H9 (cell line): ENCODE data around the gene RBFOX1. TPM values are rescaled to one million over a fixed set of nuclear protein-coding genes. Genes with fewer than 3 reads are reported as not detected.

Source experiments
- DNase-seq: peaks from one replicate; pipeline ENCODE4 v3.0.0-alpha.2; 2017
- H2AFZ ChIP-seq: one replicate; pipeline ENCODE4 v1.6.1; 2013; ENCODE audit warnings: mild to moderate bottlenecking, low read length, control low read depth, moderate library complexity
- H2AK5ac ChIP-seq: 2 replicates; pipeline ENCODE4 v1.6.1; 2013; ENCODE audit warnings: low read length, control low read depth, mixed read lengths; ENCODE audit not compliant: insufficient read length
- H2BK120ac ChIP-seq: one replicate; pipeline ENCODE4 v1.6.1; 2013; ENCODE audit warnings: low read depth, mild to moderate bottlenecking, low read length, control low read depth, inconsistent platforms; ENCODE audit not compliant: poor library complexity, severe bottlenecking
- H2BK12ac ChIP-seq: 2 replicates; pipeline ENCODE4 v1.6.1; 2013; ENCODE audit warnings: low read length, control low read depth, mixed read lengths, low read depth; ENCODE audit not compliant: insufficient read length
- H2BK15ac ChIP-seq: 2 replicates; pipeline ENCODE4 v1.6.1; 2013; ENCODE audit warnings: low read depth, low read length, control low read depth
- H2BK20ac ChIP-seq: one replicate; pipeline ENCODE4 v1.6.1; 2013; ENCODE audit warnings: low read depth, mild to moderate bottlenecking, low read length, control low read depth, inconsistent platforms; ENCODE audit not compliant: poor library complexity, severe bottlenecking
- H2BK5ac ChIP-seq: 2 replicates; pipeline ENCODE4 v1.6.1; 2013; ENCODE audit warnings: low read length, control low read depth, mixed read lengths; ENCODE audit not compliant: insufficient read length
- H3K14ac ChIP-seq: 2 replicates; pipeline ENCODE4 v1.6.1; 2013; ENCODE audit warnings: low read length, control low read depth; ENCODE audit not compliant: insufficient read depth
- H3K18ac ChIP-seq: 2 replicates; pipeline ENCODE4 v1.6.1; 2013; ENCODE audit warnings: low read depth, mild to moderate bottlenecking, mixed read lengths, low read length, control low read depth; ENCODE audit not compliant: insufficient read length
- H3K23ac ChIP-seq: 2 replicates; pipeline ENCODE4 v1.6.1; 2013; ENCODE audit warnings: low read length, control low read depth, mixed read lengths, low read depth; ENCODE audit not compliant: insufficient read length
- H3K23me2 ChIP-seq: 2 replicates; pipeline ENCODE4 v1.6.1; 2013; ENCODE audit warnings: low read depth, mild to moderate bottlenecking, mixed read lengths, low read length, control low read depth; ENCODE audit not compliant: insufficient read length, poor library complexity, severe bottlenecking
- H3K27ac ChIP-seq: 2 replicates; pipeline ENCODE4 v1.5.1; 2013; ENCODE audit warnings: low read length, control low read depth, mixed read lengths, low read depth; ENCODE audit not compliant: insufficient read length
- H3K27me3 ChIP-seq: 2 replicates; pipeline ENCODE4 v1.6.1; 2013; ENCODE audit warnings: low read length, control low read depth, inconsistent platforms; ENCODE audit not compliant: insufficient read depth
- H3K4ac ChIP-seq: 2 replicates; pipeline ENCODE4 v1.6.1; 2013; ENCODE audit warnings: low read depth, mild to moderate bottlenecking, control low read depth, inconsistent platforms, low read length, moderate library complexity
- H3K4me1 ChIP-seq: 2 replicates; pipeline ENCODE4 v1.6.1; 2013; ENCODE audit warnings: low read length, control low read depth, inconsistent platforms; ENCODE audit not compliant: insufficient read depth
- H3K4me2 ChIP-seq: 2 replicates; pipeline ENCODE4 v1.6.1; 2013; ENCODE audit warnings: low read length, control low read depth, mixed read lengths; ENCODE audit not compliant: insufficient read length, insufficient read depth
- H3K56ac ChIP-seq: 2 replicates; pipeline ENCODE4 v1.6.1; 2013; ENCODE audit warnings: low read depth, mild to moderate bottlenecking, mixed read lengths, low read length, control low read depth; ENCODE audit not compliant: insufficient read length
- H3K79me1 ChIP-seq: 2 replicates; pipeline ENCODE4 v1.6.1; 2013; ENCODE audit warnings: low read depth, mild to moderate bottlenecking, moderate library complexity, low read length, control low read depth, inconsistent platforms; ENCODE audit not compliant: insufficient read depth, poor library complexity, severe bottlenecking
- H3K79me2 ChIP-seq: 2 replicates; pipeline ENCODE4 v1.6.1; 2013; ENCODE audit warnings: low read length, control low read depth, inconsistent platforms; ENCODE audit not compliant: insufficient read depth
- H3K9ac ChIP-seq: 2 replicates; pipeline ENCODE4 v1.6.1; 2013; ENCODE audit warnings: low read length, control low read depth, mixed read lengths; ENCODE audit not compliant: insufficient read length; ENCODE audit errors: extremely low read depth
- H3K9me3 ChIP-seq: one replicate; pipeline ENCODE4 v1.6.1; 2013; ENCODE audit warnings: low read depth, low read length, inconsistent platforms; ENCODE audit not compliant: control insufficient read depth
- H3T11ph ChIP-seq: one replicate; pipeline ENCODE4 v1.6.1; 2013; ENCODE audit warnings: mild to moderate bottlenecking, low read length, control low read depth, inconsistent platforms
- H4K20me1 ChIP-seq: one replicate; pipeline ENCODE4 v1.6.1; 2013; ENCODE audit not compliant: control insufficient read depth, insufficient read length, insufficient read depth
- H4K5ac ChIP-seq: 2 replicates; pipeline ENCODE4 v1.6.1; 2013; ENCODE audit warnings: low read depth, mild to moderate bottlenecking, mixed read lengths, low read length, control low read depth; ENCODE audit not compliant: insufficient read length
- H4K8ac ChIP-seq: replicated peaks from 2 replicates; pipeline ENCODE4 v1.6.1; 2013; ENCODE audit warnings: low read length, control low read depth, mixed read lengths, low read depth; ENCODE audit not compliant: insufficient read length
- H4K91ac ChIP-seq: 2 replicates; pipeline ENCODE4 v1.6.1; 2013; ENCODE audit warnings: low read depth, mild to moderate bottlenecking, moderate library complexity, mixed read lengths, low read length, control low read depth; ENCODE audit not compliant: insufficient read length
- H3K27ac Mint-ChIP-seq, 3 experiments: 2 replicates in 2 of 3; 3 replicates in 1 of 3; pipeline ENCODE4 v1.8.0; 2020 to 2021; ENCODE audit warnings: mixed read lengths in 3 of 3, mild to moderate bottlenecking in 1 of 3, moderate library complexity in 1 of 3
- H3K27me3 Mint-ChIP-seq: 2 replicates; pipeline ENCODE4 v1.8.0; 2021; ENCODE audit warnings: low read depth, mild to moderate bottlenecking, moderate library complexity, mixed read lengths
- H3K36me3 Mint-ChIP-seq, 3 experiments: 2 replicates in 2 of 3; 3 replicates in 1 of 3; pipeline ENCODE4 v1.8.0; 2020 to 2021; ENCODE audit warnings: low read depth in 3 of 3, mixed read lengths in 3 of 3; ENCODE audit not compliant: insufficient read depth in 1 of 3
- H3K4me1 Mint-ChIP-seq, 2 experiments: 2 replicates each; pipeline ENCODE4 v1.8.0; 2020; ENCODE audit warnings: mixed read lengths in 2 of 2
- H3K4me3 Mint-ChIP-seq, 2 experiments: 2 replicates in 1 of 2; 3 replicates in 1 of 2; pipeline ENCODE4 v1.8.0; 2020 to 2021; ENCODE audit warnings: mild to moderate bottlenecking in 2 of 2, mixed read lengths in 2 of 2, moderate library complexity in 1 of 2
- H3K9me3 Mint-ChIP-seq, 2 experiments: 2 replicates in 1 of 2; 3 replicates in 1 of 2; pipeline ENCODE4 v1.8.0; 2020; ENCODE audit warnings: mild to moderate bottlenecking in 2 of 2, mixed read lengths in 2 of 2, moderate library complexity in 1 of 2
- WGBS: extraction: QIAGEN DNeasy Blood & Tissue Kit; methylation state at CpG from one replicate; pipeline ENCODE4 v1.1.7; 2013; ENCODE audit warnings: missing lambda C conversion rate, low lambda C conversion rate, mixed read lengths; ENCODE audit not compliant: insufficient read length; ENCODE audit errors: extremely low coverage; 5-methylcytosine and 5-hydroxymethylcytosine counted together
- total RNA-seq: library from RNA; stranded (reverse); gene quantifications from 2 replicates; pipeline ENCODE4 v1.2.1, GENCODE V29; 2021
- TF ChIP-seq, protein P1 (sequence below): fragments of 200-600 bp; sonication (generic); conservative IDR thresholded peaks from 3 replicates; pipeline ENCODE4 v1.8.0; 2021; ENCODE audit warnings: antibody characterized with exemption, mild to moderate bottlenecking

The RBFOX1 gene
- total RNA-seq, 1 experiment from 2014 or later = 2.0 TPM

DNA sequence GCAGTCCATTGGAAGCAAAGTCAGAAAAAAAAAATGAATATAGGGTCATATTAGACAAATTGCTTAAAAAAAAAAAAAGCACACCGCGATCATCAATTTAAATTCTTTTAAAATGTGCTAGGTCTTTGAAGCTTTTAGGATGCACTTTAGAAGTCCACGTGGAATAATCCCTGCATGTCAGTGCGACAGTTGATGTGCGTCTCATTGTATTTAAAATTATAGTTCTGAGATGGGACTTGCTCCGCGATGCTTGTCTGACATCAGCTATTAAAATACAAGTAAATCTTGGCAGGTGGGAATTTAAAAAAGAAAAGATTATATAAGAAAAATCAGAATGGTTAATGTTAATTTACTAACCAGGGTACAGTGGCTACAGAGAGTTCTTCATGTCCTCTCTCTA, 105.2 kb downstream of the RBFOX1 start:
- Histone ChIP-seq H3K27ac (no peak overlapping the region), H3T11ph (no peak overlapping the region), H2BK12ac (no peak overlapping the region), H3K23me2 (no peaks in the 10 kb centered on the region), H2BK5ac (no peak overlapping the region), H4K20me1 (no peaks in the 10 kb centered on the region), H2BK20ac (no peak overlapping the region), H3K79me2 (no peaks in the 10 kb centered on the region), H4K91ac (no peak overlapping the region), H3K4me2 (no peak overlapping the region), H3K27me3 (no peaks in the 10 kb centered on the region), H3K56ac (no peak overlapping the region), H2BK15ac (no peak overlapping the region), H2BK120ac (no peak overlapping the region), H4K8ac (no peak overlapping the region), H3K9ac (no peak overlapping the region), H3K14ac (no peak overlapping the region), H2AFZ (no peak overlapping the region), H3K9me3 (no peaks in the 10 kb centered on the region), H3K18ac (no peak overlapping the region), H3K23ac (no peak overlapping the region), H3K79me1 (no peaks in the 10 kb centered on the region), H3K4ac (no peak overlapping the region), H2AK5ac (no peak overlapping the region), H3K4me1 (peaks cover 18% of the 10 kb centered on the region; the same call in 1 of the 2 replicates), H4K5ac (no peak overlapping the region)
- Mint-ChIP-seq H3K4me3 (no peak overlapping the region; a peak in 1 of 5 replicates), H3K27me3 (no peaks in the 10 kb centered on the region; the same call in 1 of the 2 replicates), H3K36me3 (no peaks in the 10 kb centered on the region), H3K9me3 (no peaks in the 10 kb centered on the region), H3K4me1 (peaks cover 43 to 44% of the 10 kb centered on the region in 2 experiments), H3K27ac (no peak overlapping the region)
- DNase-seq = no peak
- WGBS = no CpG with 5 or more reads among the region's 7 CpGs
- TF ChIP-seq, protein P1, sequence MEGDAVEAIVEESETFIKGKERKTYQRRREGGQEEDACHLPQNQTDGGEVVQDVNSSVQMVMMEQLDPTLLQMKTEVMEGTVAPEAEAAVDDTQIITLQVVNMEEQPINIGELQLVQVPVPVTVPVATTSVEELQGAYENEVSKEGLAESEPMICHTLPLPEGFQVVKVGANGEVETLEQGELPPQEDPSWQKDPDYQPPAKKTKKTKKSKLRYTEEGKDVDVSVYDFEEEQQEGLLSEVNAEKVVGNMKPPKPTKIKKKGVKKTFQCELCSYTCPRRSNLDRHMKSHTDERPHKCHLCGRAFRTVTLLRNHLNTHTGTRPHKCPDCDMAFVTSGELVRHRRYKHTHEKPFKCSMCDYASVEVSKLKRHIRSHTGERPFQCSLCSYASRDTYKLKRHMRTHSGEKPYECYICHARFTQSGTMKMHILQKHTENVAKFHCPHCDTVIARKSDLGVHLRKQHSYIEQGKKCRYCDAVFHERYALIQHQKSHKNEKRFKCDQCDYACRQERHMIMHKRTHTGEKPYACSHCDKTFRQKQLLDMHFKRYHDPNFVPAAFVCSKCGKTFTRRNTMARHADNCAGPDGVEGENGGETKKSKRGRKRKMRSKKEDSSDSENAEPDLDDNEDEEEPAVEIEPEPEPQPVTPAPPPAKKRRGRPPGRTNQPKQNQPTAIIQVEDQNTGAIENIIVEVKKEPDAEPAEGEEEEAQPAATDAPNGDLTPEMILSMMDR = no peak
